Neural crest cell (in vitro differentiated cells): ENCODE data around the gene MOBP. TPM values are rescaled to one million over a fixed set of nuclear protein-coding genes. Genes with fewer than 3 reads are reported as not detected.
"Not testable (repeated sequence)": the region's sequence is repeated elsewhere in the genome, so short reads cannot be mapped to it uniquely, and the experiment has no call there.

Experiments used
- DNase-seq: peaks from one replicate; pipeline ENCODE4 v3.0.0; 2021; ENCODE audit warnings: low read depth, mixed read lengths, low spot score
- H3K27ac Mint-ChIP-seq: one replicate; pipeline ENCODE4 v1.8.0; 2021; ENCODE audit warnings: mild to moderate bottlenecking, mixed read lengths; ENCODE audit not compliant: unreplicated experiment
- H3K27me3 Mint-ChIP-seq: 2 replicates; pipeline ENCODE4 v1.8.0; 2021; ENCODE audit warnings: low read depth, mild to moderate bottlenecking, mixed read lengths
- H3K36me3 Mint-ChIP-seq: 2 replicates; pipeline ENCODE4 v1.8.0; 2021; ENCODE audit warnings: low read depth, mild to moderate bottlenecking, mixed read lengths
- H3K4me1 Mint-ChIP-seq: 2 replicates; pipeline ENCODE4 v1.8.0; 2021; ENCODE audit warnings: mixed read lengths
- H3K4me3 Mint-ChIP-seq: one replicate; pipeline ENCODE4 v1.8.0; 2021; ENCODE audit warnings: mild to moderate bottlenecking, mixed read lengths
- H3K9me3 Mint-ChIP-seq: 2 replicates; pipeline ENCODE4 v1.8.0; 2021; ENCODE audit warnings: mixed read lengths
- CTCF ChIP-seq: fragments of 200-600 bp; sonication (generic); conservative IDR thresholded peaks from 2 replicates; pipeline ENCODE4 v1.5.0; 2021; ENCODE audit warnings: antibody characterized with exemption, mild to moderate bottlenecking
- long read RNA-seq: library from polyadenylated mRNA; unstranded; transcript quantifications from one replicate; pipeline ENCODE4 v2.0.0, GENCODE V29; 2020
- total RNA-seq: library from RNA; stranded (reverse); gene quantifications from 2 replicates; pipeline ENCODE4 v1.2.1, GENCODE V29; 2021

The MOBP gene
- not detected in 2 replicates for total RNA-seq
- long read RNA-seq: 0 reads

GRCh38 chr3:39467394-39468107 is at the start of gene MOBP:
TSS of gene MOBP (plus strand) at chr3:39467680. CDS start at chr3:39502070, 34,390 bp downstream.
- Mint-ChIP-seq H3K27ac (no peak within 1 kb of the TSS), H3K9me3 (peaks cover 5% of the 10 kb centered on the region), H3K27me3 (no peaks in the 10 kb centered on the region), H3K4me1 (peaks cover 10% of the 10 kb centered on the region), H3K4me3 (no peak within 1 kb of the TSS), H3K36me3 (no peaks in the 10 kb centered on the region)
- DNase-seq: no peak
- no peak for TF ChIP-seq CTCF

GRCh38 chr3:39418556-39419225 is 48.8 kb upstream of the MOBP start:
- not testable (repeated sequence) for H3K36me3 Mint-ChIP-seq, H3K27ac Mint-ChIP-seq, H3K4me3 Mint-ChIP-seq

GRCh38 chr3:39419742-39420315 is 47.7 kb upstream of the MOBP start:
- Mint-ChIP-seq H3K36me3 (no peaks in the 10 kb centered on the region), H3K27me3 (no peaks in the 10 kb centered on the region), H3K9me3 (no peaks in the 10 kb centered on the region), H3K4me3 (no peak overlapping the region), H3K27ac (no peak overlapping the region), H3K4me1 (peaks cover 5% of the 10 kb centered on the region)
- DNase-seq: no peak
- TF ChIP-seq CTCF: no peak

More at GRCh38 chr3:39418556-39419225, 48.8 kb upstream of the MOBP start:
- not testable (repeated sequence) for H3K27me3 Mint-ChIP-seq, H3K4me1 Mint-ChIP-seq, DNase-seq, H3K9me3 Mint-ChIP-seq

- Mint-ChIP-seq H3K9me3 (no peaks in the 10 kb centered on the region), H3K4me3 (no peak overlapping the region), H3K27me3 (no peaks in the 10 kb centered on the region), H3K27ac (no peak overlapping the region), H3K4me1 (peaks cover 5% of the 10 kb centered on the region), H3K36me3 (no peaks in the 10 kb centered on the region)
- no peak for DNase-seq
- no peak for TF ChIP-seq CTCF
These were observed 46.9 kb upstream of the MOBP start for GRCh38 chr3:39420543-39420942.

GRCh38 chr3:39423436-39423970 is 44.0 kb upstream of the MOBP start:
- Mint-ChIP-seq H3K27me3 (no peaks in the 10 kb centered on the region), H3K27ac (no peak overlapping the region), H3K9me3 (no peaks in the 10 kb centered on the region), H3K4me1 (no peaks in the 10 kb centered on the region), H3K4me3 (no peak overlapping the region), H3K36me3 (no peaks in the 10 kb centered on the region)
- TF ChIP-seq CTCF: no peak
- no peak for DNase-seq
